IPS-20b (cell line): ENCODE results near the gene HID1.
A peak's percentile ranks its signal among the peaks of the same experiment; 100 is the strongest.

ENCODE experiments used
- H3K27ac ChIP-seq: one replicate; pipeline ENCODE4 v1.5.1; 2013; ENCODE audit warnings: low read length
- H3K27me3 ChIP-seq: 2 replicates; pipeline ENCODE4 v1.6.1; 2013; ENCODE audit warnings: mild to moderate bottlenecking, low read length, inconsistent platforms; ENCODE audit not compliant: insufficient read depth
- H3K36me3 ChIP-seq: 2 replicates; pipeline ENCODE4 v1.6.1; 2013; ENCODE audit warnings: low read depth, mild to moderate bottlenecking, inconsistent platforms, low read length, moderate library complexity; ENCODE audit not compliant: insufficient read depth
- H3K4me1 ChIP-seq: 2 replicates; pipeline ENCODE4 v1.6.1; 2013; ENCODE audit warnings: mild to moderate bottlenecking, control low read depth, inconsistent platforms, low read length, moderate library complexity; ENCODE audit not compliant: insufficient read depth
- H3K4me3 ChIP-seq: 2 replicates; pipeline ENCODE4 v1.5.1; 2013; ENCODE audit warnings: mild to moderate bottlenecking, low read length, inconsistent platforms
- H3K9ac ChIP-seq: 2 replicates; pipeline ENCODE4 v1.6.1; 2013; ENCODE audit warnings: low read depth, mild to moderate bottlenecking, inconsistent platforms, low read length, moderate library complexity
- H3K9me3 ChIP-seq: 2 replicates; pipeline ENCODE4 v1.6.1; 2013; ENCODE audit warnings: mild to moderate bottlenecking, low read depth, low read length, inconsistent platforms; ENCODE audit not compliant: insufficient read depth

HID1 gene

GRCh38 chr17:74922694-74923537 is 49.6 kb downstream of the HID1 start, which contains the start of gene USH1G:
Gene USH1G, minus strand, starts transcription at chr17:74923255. Its CDS starts 182 bp downstream, at chr17:74923073.
- H3K9ac ChIP-seq: no peak within 1 kb of the TSS
- H3K4me3 ChIP-seq: peak within 1 kb of the TSS; percentile 68
- H3K27ac ChIP-seq: no peak within 1 kb of the TSS
- no peaks in the 10 kb centered on the region; the same call in 1 of the 2 replicates for H3K9me3 ChIP-seq
- H3K27me3 ChIP-seq: peaks cover 80% of the 10 kb centered on the region
- H3K4me1 ChIP-seq: peaks cover 3% of the 10 kb centered on the region; the same call in 1 of the 2 replicates
- no peaks in the 10 kb centered on the region for H3K36me3 ChIP-seq

- Histone ChIP-seq H3K9me3 (no peaks in the 10 kb centered on the region; the same call in 1 of the 2 replicates), H3K9ac (no peak overlapping the region), H3K27me3 (peaks cover 72% of the 10 kb centered on the region), H3K27ac (no peak overlapping the region), H3K4me1 (peaks cover 3% of the 10 kb centered on the region; the same call in 1 of the 2 replicates), H3K4me3 (peak overlapping the region; percentile 68; the same call in 1 of the 2 replicates), H3K36me3 (no peaks in the 10 kb centered on the region)
These were observed 50.4 kb downstream of the HID1 start for GRCh38 chr17:74922172-74922571.

- Histone ChIP-seq H3K4me3 (no peak overlapping the region), H3K27me3 (peaks cover 68% of the 10 kb centered on the region), H3K36me3 (no peaks in the 10 kb centered on the region), H3K27ac (no peak overlapping the region), H3K9ac (no peak overlapping the region), H3K4me1 (peaks cover 3% of the 10 kb centered on the region; the same call in 1 of the 2 replicates), H3K9me3 (no peaks in the 10 kb centered on the region; the same call in 1 of the 2 replicates)
These were observed 50.8 kb downstream of the HID1 start for GRCh38 chr17:74921769-74922168.

- Histone ChIP-seq H3K9ac (no peak overlapping the region), H3K9me3 (no peaks in the 10 kb centered on the region; the same call in 1 of the 2 replicates), H3K27me3 (peaks cover 62% of the 10 kb centered on the region), H3K27ac (no peak overlapping the region), H3K36me3 (no peaks in the 10 kb centered on the region), H3K4me3 (no peak overlapping the region), H3K4me1 (peaks cover 3% of the 10 kb centered on the region; the same call in 1 of the 2 replicates)
These were observed 51.4 kb downstream of the HID1 start for GRCh38 chr17:74921026-74921681.

- H3K36me3 ChIP-seq: no peaks in the 10 kb centered on the region
- H3K27me3 ChIP-seq: peaks cover 57% of the 10 kb centered on the region
- H3K27ac ChIP-seq: no peak overlapping the region
- no peaks in the 10 kb centered on the region; the same call in 1 of the 2 replicates for H3K9me3 ChIP-seq
- no peak overlapping the region for H3K9ac ChIP-seq
- H3K4me1 ChIP-seq: peaks cover 3% of the 10 kb centered on the region; the same call in 1 of the 2 replicates
- H3K4me3 ChIP-seq: no peak overlapping the region
These were observed 51.9 kb downstream of the HID1 start for GRCh38 chr17:74920642-74921025.

- no peaks in the 10 kb centered on the region for H3K36me3 ChIP-seq
- peaks cover 3% of the 10 kb centered on the region; the same call in 1 of the 2 replicates for H3K4me1 ChIP-seq
- H3K4me3 ChIP-seq: no peak overlapping the region
- no peaks in the 10 kb centered on the region; the same call in 1 of the 2 replicates for H3K9me3 ChIP-seq
- peaks cover 53% of the 10 kb centered on the region for H3K27me3 ChIP-seq
- no peak overlapping the region for H3K9ac ChIP-seq
- H3K27ac ChIP-seq: no peak overlapping the region
These were observed 52.3 kb downstream of the HID1 start for GRCh38 chr17:74920306-74920620.

GRCh38 chr17:74919440-74920305 is 52.9 kb downstream of the HID1 start:
- H3K9ac ChIP-seq: no peak overlapping the region
- peaks cover 48% of the 10 kb centered on the region for H3K27me3 ChIP-seq

GRCh38 chr17:74918906-74919305 is 53.7 kb downstream of the HID1 start:
- Histone ChIP-seq H3K4me3 (no peak overlapping the region), H3K36me3 (no peaks in the 10 kb centered on the region), H3K4me1 (peaks cover 3% of the 10 kb centered on the region; the same call in 1 of the 2 replicates), H3K9me3 (no peaks in the 10 kb centered on the region), H3K9ac (no peak overlapping the region), H3K27me3 (peaks cover 40% of the 10 kb centered on the region), H3K27ac (no peak overlapping the region)

More at GRCh38 chr17:74919440-74920305, 52.9 kb downstream of the HID1 start:
- Histone ChIP-seq H3K27ac (no peak overlapping the region), H3K4me3 (no peak overlapping the region), H3K4me1 (peaks cover 3% of the 10 kb centered on the region; the same call in 1 of the 2 replicates), H3K36me3 (no peaks in the 10 kb centered on the region), H3K9me3 (no peaks in the 10 kb centered on the region)

- Histone ChIP-seq H3K27me3 (peaks cover 25% of the 10 kb centered on the region), H3K27ac (no peak overlapping the region), H3K36me3 (no peaks in the 10 kb centered on the region), H3K9me3 (no peaks in the 10 kb centered on the region), H3K4me1 (peaks cover 3% of the 10 kb centered on the region; the same call in 1 of the 2 replicates), H3K4me3 (no peak overlapping the region), H3K9ac (no peak overlapping the region)
These were observed 55.1 kb downstream of the HID1 start for GRCh38 chr17:74917430-74917829.

- Histone ChIP-seq H3K4me3 (no peak overlapping the region), H3K4me1 (peaks cover 3% of the 10 kb centered on the region; the same call in 1 of the 2 replicates), H3K36me3 (no peaks in the 10 kb centered on the region), H3K9ac (no peak overlapping the region), H3K27me3 (peaks cover 20% of the 10 kb centered on the region), H3K9me3 (no peaks in the 10 kb centered on the region), H3K27ac (no peak overlapping the region)
These were observed 55.7 kb downstream of the HID1 start for GRCh38 chr17:74916851-74917199.
